ENCODE measurements around the gene LARP6.

LARP6 gene

DNA sequence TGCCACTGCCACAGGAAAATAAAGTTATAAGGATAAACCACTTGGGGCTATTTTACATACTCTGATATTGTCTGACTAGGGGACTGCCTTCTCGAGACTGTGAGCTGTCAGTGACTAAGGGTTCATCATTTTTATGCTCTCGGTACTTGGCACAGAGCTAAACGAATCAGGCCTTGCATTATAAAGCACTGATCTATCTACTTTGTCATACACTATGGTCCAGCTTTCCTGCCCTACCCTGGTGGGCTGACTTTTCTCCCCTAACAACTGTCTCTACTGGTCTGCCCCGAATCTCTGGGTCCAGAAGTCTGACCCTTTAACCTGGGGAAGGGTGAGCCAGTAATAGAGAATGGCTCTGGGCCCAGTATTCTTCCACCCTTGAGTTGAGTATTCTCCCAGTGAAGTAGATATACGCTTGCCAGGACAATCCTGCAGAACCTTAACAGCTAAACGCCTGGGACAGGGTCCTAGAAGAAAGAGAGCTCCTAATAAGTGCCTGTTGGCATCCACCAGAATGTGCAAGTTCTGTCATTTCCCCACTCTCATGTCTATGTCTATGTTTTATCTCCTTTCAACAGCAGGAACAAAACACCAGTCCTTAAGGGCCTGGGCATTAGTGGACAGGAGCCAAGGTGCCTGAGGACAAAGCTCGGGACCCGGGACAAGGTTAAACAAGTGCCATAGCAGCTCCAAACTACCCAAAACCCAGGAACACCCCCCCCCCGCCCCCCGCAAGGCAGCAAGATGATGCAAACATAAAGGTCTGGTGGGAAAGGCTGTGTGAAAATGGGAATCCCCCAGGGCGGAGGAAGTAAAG is 1.2 kb downstream of the LARP6 start:
- Histone ChIP-seq H3K36me3 (replicated peaks) (peaks cover 13% of the 10 kb centered on the region), H3K27ac (peak overlapping the region; percentile 94)
- DNase-seq, result peak; percentile 77

DNA sequence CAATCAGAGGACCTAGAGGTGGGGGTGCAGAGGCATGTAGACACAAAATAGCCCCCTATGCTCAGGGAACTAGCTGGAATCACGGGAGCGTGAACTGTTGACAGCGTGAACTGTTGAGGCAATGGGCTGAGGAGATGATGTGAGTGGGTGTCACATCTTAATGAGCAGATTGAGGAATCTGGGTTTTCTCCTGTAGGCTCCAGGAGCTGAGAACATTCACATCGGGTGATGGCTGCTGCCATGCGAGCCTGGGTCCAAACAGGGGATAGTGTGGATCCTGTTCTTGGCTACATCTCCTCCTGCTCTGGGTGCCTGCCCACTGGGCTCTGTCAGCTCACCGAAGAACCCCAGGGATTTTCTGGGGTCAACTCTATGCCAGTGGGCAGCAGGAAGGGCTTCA is 2.1 kb downstream of the LARP6 start:
- no peak for DNase-seq
- H3K36me3 ChIP-seq (replicated peaks), result peaks cover 13% of the 10 kb centered on the region
- TF ChIP-seq, protein P1, sequence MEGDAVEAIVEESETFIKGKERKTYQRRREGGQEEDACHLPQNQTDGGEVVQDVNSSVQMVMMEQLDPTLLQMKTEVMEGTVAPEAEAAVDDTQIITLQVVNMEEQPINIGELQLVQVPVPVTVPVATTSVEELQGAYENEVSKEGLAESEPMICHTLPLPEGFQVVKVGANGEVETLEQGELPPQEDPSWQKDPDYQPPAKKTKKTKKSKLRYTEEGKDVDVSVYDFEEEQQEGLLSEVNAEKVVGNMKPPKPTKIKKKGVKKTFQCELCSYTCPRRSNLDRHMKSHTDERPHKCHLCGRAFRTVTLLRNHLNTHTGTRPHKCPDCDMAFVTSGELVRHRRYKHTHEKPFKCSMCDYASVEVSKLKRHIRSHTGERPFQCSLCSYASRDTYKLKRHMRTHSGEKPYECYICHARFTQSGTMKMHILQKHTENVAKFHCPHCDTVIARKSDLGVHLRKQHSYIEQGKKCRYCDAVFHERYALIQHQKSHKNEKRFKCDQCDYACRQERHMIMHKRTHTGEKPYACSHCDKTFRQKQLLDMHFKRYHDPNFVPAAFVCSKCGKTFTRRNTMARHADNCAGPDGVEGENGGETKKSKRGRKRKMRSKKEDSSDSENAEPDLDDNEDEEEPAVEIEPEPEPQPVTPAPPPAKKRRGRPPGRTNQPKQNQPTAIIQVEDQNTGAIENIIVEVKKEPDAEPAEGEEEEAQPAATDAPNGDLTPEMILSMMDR (IDR thresholded peaks at IDR 0.05; ENCODE audit: low read depth, low read length, missing control alignments), result no peak
- no peaks in the 10 kb centered on the region for H3K27me3 ChIP-seq (replicated peaks)
- H3K27ac ChIP-seq, result peak overlapping the region; percentile 94
- in situ Hi-C loops (cut with HindIII; ENCODE audit: low pct_ligation_motif_present, low sequenced_read_pairs), result no loop called here
- no peak overlapping the region for H3K4me3 ChIP-seq (ENCODE audit: low read depth, low read length)

More for the DNA sequence above, 1.2 kb downstream of the LARP6 start:
- Histone ChIP-seq H3K4me3 (ENCODE audit: low read depth, low read length) (peak overlapping the region; percentile 83), H3K27me3 (replicated peaks) (no peaks in the 10 kb centered on the region)
- in situ Hi-C loops (cut with HindIII; ENCODE audit: low pct_ligation_motif_present, low sequenced_read_pairs), result no loop called here
- TF ChIP-seq, protein P1 (IDR thresholded peaks at IDR 0.05; ENCODE audit: low read depth, low read length, missing control alignments), result no peak

DNA sequence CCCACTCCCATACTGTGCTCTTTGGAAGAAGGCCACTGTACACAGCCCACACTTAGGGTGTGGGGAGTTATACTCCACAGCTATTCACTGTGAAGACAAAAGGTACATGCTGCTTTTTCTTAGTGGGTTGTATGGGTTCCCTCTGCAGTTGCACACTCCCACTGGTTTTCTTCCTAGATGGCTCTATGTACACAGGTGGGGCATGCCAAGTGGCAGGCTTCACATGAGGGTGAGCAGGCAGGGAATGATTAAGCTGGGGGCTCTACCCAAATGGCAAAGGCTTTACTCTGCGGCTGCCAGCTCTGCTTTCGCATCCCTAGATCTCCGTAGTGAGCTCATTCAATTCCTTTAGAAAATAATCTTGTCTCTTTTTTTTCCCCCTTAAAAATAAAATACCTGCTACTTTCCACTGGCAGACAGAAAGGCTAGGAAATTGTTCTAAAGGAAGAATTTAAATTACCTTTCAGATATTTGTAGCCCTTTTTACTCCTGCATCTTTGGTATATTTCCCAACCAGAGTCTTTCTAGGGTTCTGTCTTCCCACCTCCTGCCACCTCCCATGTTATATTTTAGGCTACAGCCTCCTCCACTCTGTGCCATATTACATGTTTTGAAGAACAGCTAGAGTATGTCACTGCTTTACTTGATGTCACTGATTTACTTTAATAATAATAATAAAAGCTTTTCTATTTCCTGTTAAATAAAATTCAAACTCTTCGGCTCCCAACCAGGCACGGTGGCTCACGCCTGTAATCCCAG is 8.2 kb downstream of the LARP6 start:
- in situ Hi-C loops (cut with HindIII; ENCODE audit: low pct_ligation_motif_present, low sequenced_read_pairs), result no loop called here
- TF ChIP-seq, protein P1 (IDR thresholded peaks at IDR 0.05; ENCODE audit: low read depth, low read length, missing control alignments), result no peak
- H3K27me3 ChIP-seq (replicated peaks), result no peaks in the 10 kb centered on the region

DNA sequence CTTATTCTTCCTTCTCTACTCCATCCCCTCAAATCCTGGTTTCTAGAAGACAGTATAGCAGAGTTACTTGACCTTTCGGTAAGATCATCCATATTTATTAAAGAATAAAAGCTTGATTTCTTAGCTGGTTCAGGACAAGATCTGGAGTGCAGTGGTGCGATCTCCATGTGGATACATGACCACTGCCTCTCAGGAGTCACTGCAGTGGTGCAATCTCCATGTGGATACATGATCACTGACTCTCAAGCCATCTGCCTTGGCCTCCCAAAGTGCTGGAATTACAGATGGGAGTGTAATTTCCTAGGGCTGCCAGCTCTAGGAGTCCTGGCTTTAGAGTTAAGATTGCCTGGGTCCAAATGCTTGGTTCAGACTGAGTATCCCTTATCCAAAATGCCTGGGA is 16.5 kb downstream of the LARP6 start:
- TF ChIP-seq, protein P1 (IDR thresholded peaks at IDR 0.05; ENCODE audit: low read depth, low read length, missing control alignments), result no peak
- H3K27me3 ChIP-seq (replicated peaks), result no peaks in the 10 kb centered on the region
- in situ Hi-C loops (cut with HindIII; ENCODE audit: low pct_ligation_motif_present, low sequenced_read_pairs), result no loop called here
- H3K36me3 ChIP-seq (replicated peaks), result peaks cover 19% of the 10 kb centered on the region
- H3K4me3 ChIP-seq (ENCODE audit: low read depth, low read length), result no peak overlapping the region
- no peak for DNase-seq
- H3K27ac ChIP-seq, result no peak overlapping the region

More for the DNA sequence above, 8.2 kb downstream of the LARP6 start:
- DNase-seq, result no peak
- Histone ChIP-seq H3K36me3 (replicated peaks) (peaks cover 8% of the 10 kb centered on the region), H3K27ac (no peak overlapping the region), H3K4me3 (ENCODE audit: low read depth, low read length) (no peak overlapping the region)

DNA sequence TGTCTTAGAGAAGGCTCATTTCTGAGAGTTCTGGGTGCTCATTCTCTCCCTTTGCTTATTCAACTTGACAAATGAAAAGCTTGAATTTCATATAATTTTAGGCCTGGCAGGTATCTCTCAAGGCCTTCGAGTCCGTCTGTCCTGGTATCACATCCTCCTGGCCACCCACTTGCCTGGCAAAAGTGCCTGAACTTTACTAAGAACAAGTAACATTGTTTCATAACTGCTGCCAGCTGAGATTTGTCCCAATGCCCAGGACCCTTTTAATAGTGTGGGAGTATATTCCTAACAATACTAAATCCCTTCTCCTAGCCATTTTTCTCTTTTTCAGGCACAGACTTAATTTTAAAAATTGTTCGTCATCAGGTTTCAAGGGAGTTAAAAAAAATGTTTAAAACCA is 18.1 kb downstream of the LARP6 start:
- Histone ChIP-seq H3K27ac (no peak overlapping the region), H3K36me3 (replicated peaks) (peaks cover 34% of the 10 kb centered on the region), H3K27me3 (replicated peaks) (no peaks in the 10 kb centered on the region), H3K4me3 (ENCODE audit: low read depth, low read length) (no peak overlapping the region)
- TF ChIP-seq, protein P1 (IDR thresholded peaks at IDR 0.05; ENCODE audit: low read depth, low read length, missing control alignments), result no peak
- in situ Hi-C loops (cut with HindIII; ENCODE audit: low pct_ligation_motif_present, low sequenced_read_pairs), result no loop called here
- DNase-seq, result no peak
